MM.1S (cell line): ENCODE data around the gene XRN1.

Experiments
- CTCF ChIP-seq: fragments of 300-600 bp; sonication (generic); IDR thresholded peaks from 2 replicates; pipeline ENCODE4 v1.5.1; 2016; ENCODE audit warnings: antibody characterized with exemption, low read length, mixed read lengths
- EZH2 ChIP-seq: fragments of 300-600 bp; sonication (generic); optimal IDR thresholded peaks from 2 replicates; pipeline ENCODE3; 2017; ENCODE audit warnings: low read depth, mild to moderate bottlenecking, antibody characterized with exemption, low read length, mixed read lengths

GRCh38 chr3:142272200-142272891 is 175.5 kb downstream of the XRN1 start:
- no peak for TF ChIP-seq CTCF
- no peak for TF ChIP-seq EZH2
